ENCODE measurements around the gene GNAI2. TPM values are rescaled to one million over a fixed set of nuclear protein-coding genes. Genes with fewer than 3 reads are reported as not detected.

Gene GNAI2
- total RNA-seq, result 164 and 291 TPM in 2 replicates

DNA sequence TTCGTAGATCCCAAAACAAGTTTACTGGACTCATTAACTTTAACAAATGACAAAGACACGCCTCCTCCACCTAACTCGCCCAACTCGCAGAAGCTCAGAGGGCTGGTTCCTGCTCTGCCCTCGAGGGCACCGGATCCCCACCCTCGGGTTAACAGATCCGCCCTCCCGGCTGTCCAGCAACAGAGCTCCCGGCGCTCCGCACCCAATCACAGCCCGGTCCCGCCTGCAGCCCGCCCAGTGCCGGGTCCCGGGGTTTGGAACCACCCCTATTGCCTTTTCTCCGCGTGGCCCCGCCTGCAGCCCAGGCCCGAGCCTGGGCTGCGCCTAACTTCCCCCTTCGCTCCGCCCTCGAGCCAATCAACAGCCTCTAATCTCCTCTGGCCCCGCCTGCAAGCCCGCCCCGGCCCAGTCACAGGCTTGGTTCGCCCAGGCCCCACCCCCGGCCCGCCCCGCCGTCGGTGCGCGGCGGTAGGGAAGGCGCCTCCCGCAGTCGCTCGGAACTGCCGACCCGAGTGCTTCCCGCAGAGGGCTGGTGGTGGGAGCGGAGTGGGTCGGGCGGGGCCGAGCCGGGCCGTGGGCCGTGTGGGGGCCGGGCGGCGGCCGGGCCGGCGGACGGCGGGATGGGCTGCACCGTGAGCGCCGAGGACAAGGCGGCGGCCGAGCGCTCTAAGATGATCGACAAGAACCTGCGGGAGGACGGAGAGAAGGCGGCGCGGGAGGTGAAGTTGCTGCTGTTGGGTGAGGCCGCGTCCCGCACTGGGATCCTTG lies at the start of gene GNAI2:
GNAI2 (plus strand) TSS at position 489 of the 768 bp plus-strand sequence; CDS start at position 621, 132 bp downstream.

GRCh38 chr3:50190936-50191660 lies 44.9 kb upstream of the GNAI2 start, which contains the start of gene GNAT1:
GNAT1 (plus strand) TSS chr3:50191610; CDS start chr3:50191726, 116 bp downstream.

DNA sequence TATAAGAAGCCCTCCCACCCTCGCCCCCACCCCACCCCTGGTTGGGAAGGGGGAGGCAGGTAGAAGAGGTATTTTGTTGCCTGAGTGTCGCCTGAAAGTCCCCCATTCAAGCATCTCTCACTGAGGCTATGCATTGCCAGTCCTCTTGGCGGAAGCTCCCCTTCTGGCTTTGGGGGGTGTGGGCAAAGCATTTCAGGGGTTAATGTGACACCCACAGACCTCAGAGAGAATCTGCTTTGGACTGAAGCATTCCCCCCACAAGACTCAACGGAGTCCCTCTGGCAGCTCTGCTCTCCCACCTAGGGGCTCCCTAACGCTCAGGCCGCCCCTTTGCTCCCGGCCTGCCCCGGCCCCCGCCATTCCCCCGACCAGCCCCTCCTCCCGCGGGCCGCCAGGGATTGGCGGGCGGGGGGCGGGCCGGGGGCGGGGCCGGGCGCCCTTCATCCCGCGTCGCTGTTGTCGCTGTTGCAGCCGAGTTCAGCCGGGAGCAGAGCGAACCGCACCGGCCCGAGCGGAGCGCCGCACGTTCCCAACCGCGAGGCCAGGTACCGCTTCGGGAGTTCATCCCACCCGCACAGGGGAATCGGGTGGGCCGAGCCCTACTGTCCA lies 31.1 kb upstream of the GNAI2 start, which contains the start of gene SLC38A3:
SLC38A3 (plus strand) TSS at position 468 of the 609 bp plus-strand sequence. CDS start 8,929 bp downstream, outside the sequence.

DNA sequence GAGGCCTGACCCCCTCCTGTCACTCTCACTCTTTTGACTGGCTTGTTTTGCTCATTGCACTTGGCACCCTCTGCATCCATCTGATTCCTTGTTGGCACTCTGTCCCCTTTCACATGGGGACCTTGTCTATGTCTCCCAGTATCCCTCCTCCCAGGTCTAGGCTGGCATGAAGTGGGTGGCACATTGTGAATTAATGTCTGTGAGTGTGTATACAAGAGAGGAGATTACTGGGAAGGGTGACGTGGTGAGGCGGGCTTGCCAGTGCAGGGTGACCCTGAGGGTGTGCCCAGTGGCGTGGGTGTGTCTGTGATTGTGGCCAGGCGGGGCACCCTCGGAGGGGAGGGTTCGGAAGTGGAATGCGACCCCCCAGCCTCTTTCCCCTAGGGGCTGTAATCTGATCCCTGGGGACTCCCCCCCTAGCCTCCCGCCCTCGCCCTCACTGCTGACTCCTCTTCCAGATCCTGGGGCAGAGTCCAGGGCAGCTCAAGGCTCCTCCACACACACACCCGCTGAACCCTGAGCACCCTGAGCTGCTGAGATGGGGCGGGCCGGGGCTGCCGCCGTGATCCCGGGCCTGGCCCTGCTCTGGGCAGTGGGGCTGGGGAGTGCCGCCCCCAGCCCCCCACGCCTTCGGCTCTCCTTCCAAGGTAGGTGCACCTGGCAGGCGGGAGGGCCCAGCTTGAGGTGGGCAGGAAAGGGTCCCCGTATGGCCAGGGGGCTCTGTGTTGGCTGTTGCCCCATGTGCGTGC lies 32.9 kb downstream of the GNAI2 start, which contains the start of gene SEMA3B:
SEMA3B (plus strand) TSS at position 445 of the 749 bp plus-strand sequence; CDS start at position 539, 94 bp downstream.

GRCh38 chr3:50278880-50279224 lies 42.8 kb downstream of the GNAI2 start, which contains the start of gene LSMEM2:
LSMEM2 (plus strand) TSS chr3:50279087; CDS start chr3:50279114, 27 bp downstream.

DNA sequence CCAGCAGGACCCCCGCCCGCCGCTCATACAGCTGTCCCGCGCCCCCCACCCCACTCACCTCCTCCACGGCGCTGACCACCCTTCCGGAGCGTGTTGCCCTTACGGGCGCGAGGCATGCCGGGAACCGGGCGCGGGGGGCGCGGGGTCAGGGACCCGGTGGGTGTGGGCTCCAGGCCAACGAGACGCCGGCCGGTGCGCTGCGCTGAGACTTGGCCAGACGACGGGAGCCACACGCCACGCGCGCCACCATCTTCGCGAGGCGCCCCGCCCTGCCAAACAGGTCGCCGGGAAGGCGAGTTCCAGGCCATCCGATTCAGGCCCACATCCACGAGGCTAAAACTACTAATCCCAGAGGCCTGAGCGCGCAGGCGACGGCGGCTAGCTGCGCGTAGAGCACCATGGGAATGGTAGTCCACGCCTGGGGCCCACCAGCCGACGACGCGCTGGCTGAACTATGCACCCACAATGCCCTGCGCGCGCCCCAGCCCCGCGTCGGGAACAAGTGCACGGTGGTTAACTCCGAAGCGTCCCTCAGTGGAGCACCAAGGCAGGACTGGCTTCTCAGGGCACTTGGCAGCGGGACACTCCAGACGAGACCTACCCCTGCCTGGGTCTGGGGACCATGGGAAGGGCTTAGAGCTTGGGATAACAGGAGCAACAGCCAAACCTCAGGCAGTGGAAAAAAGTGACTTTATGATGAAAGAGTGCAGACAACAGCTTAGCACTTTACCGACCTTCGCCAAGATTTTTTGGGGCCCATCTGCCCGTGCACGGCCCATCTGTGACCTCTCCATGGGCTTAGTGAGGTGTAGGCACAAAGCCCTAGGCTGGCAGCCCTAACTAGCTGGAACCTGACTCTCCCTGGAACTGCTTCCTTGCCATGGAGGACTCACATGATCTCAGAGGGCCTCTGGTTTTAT lies 56.4 kb downstream of the GNAI2 start, which contains the start of gene IFRD2:
IFRD2 (minus strand) TSS at position 271 of the 920 bp plus-strand sequence; CDS start at position 116, 155 bp downstream.

GRCh38 chr3:50298836-50299637 lies 63.0 kb downstream of the GNAI2 start, which contains the start of the genes HYAL3 and NAA80:
HYAL3 (minus strand) TSS chr3:50299405; CDS start chr3:50295602, 3,803 bp downstream.
NAA80 (minus strand) TSS chr3:50299405; CDS start chr3:50297463, 1,942 bp downstream.

DNA sequence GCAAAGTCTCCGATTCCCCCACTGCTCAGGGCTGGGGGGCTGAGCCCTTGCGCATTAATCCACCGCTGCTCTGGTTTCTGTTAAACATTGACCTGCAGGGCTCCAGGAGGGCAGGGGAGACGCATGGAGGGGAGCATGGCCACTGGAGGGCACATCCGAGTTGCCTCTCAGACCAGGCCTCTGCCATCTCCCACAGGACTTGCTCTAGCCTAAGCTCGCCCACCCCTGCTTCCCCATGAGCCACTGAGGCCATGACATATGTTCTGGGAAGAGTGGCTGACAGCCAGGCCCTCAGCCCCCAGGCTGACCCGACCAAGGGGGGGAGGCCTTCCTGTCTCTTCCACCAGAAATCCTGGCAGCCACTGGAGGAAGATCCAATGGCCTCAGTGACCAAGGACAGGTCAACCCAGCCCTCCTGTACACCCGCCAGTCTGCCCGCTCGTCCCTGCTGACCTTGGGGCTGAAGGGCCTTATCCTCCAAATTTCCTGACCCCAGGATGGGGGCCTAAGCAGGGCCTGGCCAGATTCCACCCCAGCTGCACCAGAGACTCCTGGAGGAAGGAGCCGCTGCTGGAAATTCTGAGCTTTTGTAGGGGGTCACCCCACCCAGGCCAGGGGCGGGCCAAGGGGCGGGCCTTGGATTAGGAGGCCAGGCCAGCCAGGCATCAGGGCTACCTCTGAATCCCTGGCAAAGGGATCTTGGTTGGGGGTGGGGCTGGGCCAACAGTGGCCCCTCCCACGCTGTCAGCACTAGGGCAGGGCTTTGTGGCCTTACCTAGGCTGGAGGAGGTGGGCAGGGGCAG lies 67.2 kb downstream of the GNAI2 start, which contains the start of gene HYAL1:
HYAL1 (minus strand) TSS at position 562 of the 803 bp plus-strand sequence. CDS start 618 bp downstream, outside the sequence.

Other genes with a start within 250 kb of the GNAI2 start
- gene RBM5, start 147.3 kb upstream of the GNAI2 start, total RNA-seq, result 93.3 and 94.7 TPM in 2 replicates
- 1.7 and 1.9 TPM in 2 replicates for gene SEMA3F, start 80.9 kb upstream of the GNAI2 start, total RNA-seq
- gene GNAT1, start 44.6 kb upstream of the GNAI2 start, total RNA-seq, result not detected in 2 replicates
- gene SLC38A3, start 30.9 kb upstream of the GNAI2 start, total RNA-seq, result not detected in 2 replicates
- 1.2 and 2.8 TPM in 2 replicates for gene SEMA3B, start 32.9 kb downstream of the GNAI2 start, total RNA-seq
- under 0.01 TPM in 1 of 2 replicates, not detected in the other for gene LSMEM2, start 42.9 kb downstream of the GNAI2 start, total RNA-seq
- 54.1 and 164 TPM in 2 replicates for gene IFRD2, start 56.2 kb downstream of the GNAI2 start, total RNA-seq
- 5.2 and 6.8 TPM in 2 replicates for gene HYAL3, start 63.2 kb downstream of the GNAI2 start, total RNA-seq
- 2.1 and 3.9 TPM in 2 replicates for gene NAA80, start 63.2 kb downstream of the GNAI2 start, total RNA-seq
- 0.96 and 2.5 TPM in 2 replicates for gene HYAL1, start 67.4 kb downstream of the GNAI2 start, total RNA-seq
- 60.6 and 83.6 TPM in 2 replicates for gene HYAL2, start 86.5 kb downstream of the GNAI2 start, total RNA-seq
- gene TUSC2, start 92.0 kb downstream of the GNAI2 start, total RNA-seq, result 16.6 and 21.3 TPM in 2 replicates
- gene RASSF1, start 104.6 kb downstream of the GNAI2 start, total RNA-seq, result 32.8 and 49.3 TPM in 2 replicates
- gene ZMYND10, start 109.5 kb downstream of the GNAI2 start, total RNA-seq, result 0.58 and 0.85 TPM in 2 replicates
- gene NPRL2, start 114.6 kb downstream of the GNAI2 start, total RNA-seq, result 24.7 and 25.4 TPM in 2 replicates
- gene CYB561D2, start 114.7 kb downstream of the GNAI2 start, total RNA-seq, result 34.1 and 46.2 TPM in 2 replicates
- gene TMEM115, start 123.3 kb downstream of the GNAI2 start, total RNA-seq, result 38.3 and 43.1 TPM in 2 replicates